B cell (primary cell): ENCODE measurements around the gene C2orf81. TPM values are rescaled to one million over a fixed set of nuclear protein-coding genes. Genes with fewer than 3 reads are reported as not detected.

ENCODE experiments used
- ATAC-seq: fragments of 200-7000 bp; cut with Tn5 transposase; one replicate; pipeline ENCODE4 v1.10.0; 2021; ENCODE audit warnings: low read depth, mild to moderate bottlenecking, moderate number of reproducible peaks, moderate library complexity
- CTCF ChIA-PET: fragments of 350-600 bp; sonication (Branson Sonifier 250); formaldehyde crosslinking; loops from one replicate; lab custom pipeline; 2021; ENCODE audit warnings: antibody characterized with exemption, inconsistent platforms; lab: Charles Lee
- POLR2A ChIA-PET: fragments of 350-600 bp; sonication (Branson Sonifier 250); formaldehyde crosslinking; loops from one replicate; lab custom pipeline; 2021; ENCODE audit warnings: antibody characterized with exemption; lab: Charles Lee
- DNase-seq: peaks from one replicate; pipeline ENCODE4 v3.0.0; 2013
- H2AFZ ChIP-seq: 2 replicates; pipeline ENCODE4 v1.6.1; 2012; ENCODE audit warnings: mild to moderate bottlenecking, low read depth, low read length; ENCODE audit not compliant: insufficient read depth, poor library complexity, severe bottlenecking
- H3K27ac ChIP-seq, 2 donors: 1 replicate in 1 of 2; 2 replicates in 1 of 2; pipeline ENCODE4 v1.5.1; 2012 to 2013; ENCODE audit warnings: low read length in 2 of 2, mild to moderate bottlenecking in 2 of 2, moderate library complexity in 1 of 2
- H3K27me3 ChIP-seq, 4 experiments: fragments of 200-600 bp in 1 of 4; sonication (generic) in 1 of 4; replicated peaks in 1 of 4; 1 replicate in 2 of 4; 2 replicates in 2 of 4; pipeline versions ENCODE4 v1.6.1 to v1.7.0; 2013 to 2016; ENCODE audit warnings: low read length in 3 of 4, mild to moderate bottlenecking in 2 of 4, mixed read lengths in 1 of 4, moderate library complexity in 1 of 4; ENCODE audit not compliant: insufficient read depth in 4 of 4, control insufficient read depth in 3 of 4; ENCODE audit errors: control extremely low read depth in 1 of 4
- H3K36me3 ChIP-seq, 2 experiments: replicated peaks in 1 of 2; 1 replicate in 1 of 2; 2 replicates in 1 of 2; pipeline versions ENCODE4 v1.6.1 to v1.7.1; 2013; ENCODE audit warnings: low read length in 1 of 2; ENCODE audit not compliant: insufficient read depth in 2 of 2, control insufficient read depth in 1 of 2; ENCODE audit errors: control extremely low read depth in 1 of 2, extremely low read depth in 1 of 2
- H3K4me1 ChIP-seq, 2 donors: fragments of 200-600 bp in 1 of 2; sonication (generic) in 1 of 2; 1 replicate in 1 of 2; 2 replicates in 1 of 2; pipeline versions ENCODE4 v1.5.1 to v1.6.1; 2013 to 2017; ENCODE audit warnings: low read length in 2 of 2; ENCODE audit not compliant: control insufficient read depth in 2 of 2, insufficient read depth in 2 of 2
- H3K4me2 ChIP-seq: replicated peaks from 2 replicates; pipeline ENCODE3; 2012; ENCODE audit warnings: mild to moderate bottlenecking, low read depth, low read length; ENCODE audit not compliant: poor library complexity, severe bottlenecking
- H3K4me3 ChIP-seq, 5 experiments: fragments of 200-600 bp in 1 of 5; sonication (generic) in 1 of 5; 1 replicate in 3 of 5; 2 replicates in 2 of 5; pipeline versions ENCODE4 v1.5.1 to v1.7.0; 2011 to 2016; ENCODE audit warnings: low read length in 4 of 5, mild to moderate bottlenecking in 4 of 5, low read depth in 2 of 5, control low read depth in 1 of 5, moderate library complexity in 1 of 5; ENCODE audit not compliant: insufficient read depth in 1 of 5; ENCODE audit errors: control extremely low read depth in 1 of 5, extremely low read depth in 1 of 5
- H3K79me2 ChIP-seq: fragments of 200-600 bp; sonication (generic); one replicate; pipeline ENCODE4 v1.6.0; 2016; ENCODE audit warnings: low read length; ENCODE audit not compliant: control insufficient read depth, insufficient read depth
- H3K9ac ChIP-seq: fragments of 200-600 bp; sonication (generic); 2 replicates; pipeline ENCODE4 v1.6.1; 2017; ENCODE audit warnings: mild to moderate bottlenecking, low read length, moderate library complexity
- H3K9me3 ChIP-seq, 3 donors: one replicate each; pipeline versions ENCODE4 v1.6.1 to v1.7.1; 2013; ENCODE audit warnings: low read length in 2 of 3; ENCODE audit not compliant: control insufficient read depth in 2 of 3, insufficient read depth in 1 of 3; ENCODE audit errors: control extremely low read depth in 1 of 3
- H4K20me1 ChIP-seq: 2 replicates; pipeline ENCODE4 v1.6.0; 2012; ENCODE audit warnings: mild to moderate bottlenecking, low read length; ENCODE audit not compliant: insufficient read depth, control insufficient read depth, poor library complexity, severe bottlenecking
- H3K27ac Mint-ChIP-seq: one replicate; pipeline ENCODE4 v1.8.0; 2021; ENCODE audit warnings: mixed read lengths
- H3K27me3 Mint-ChIP-seq: one replicate; pipeline ENCODE4 v1.8.0; 2021; ENCODE audit warnings: mixed read lengths
- H3K4me1 Mint-ChIP-seq: one replicate; pipeline ENCODE4 v1.8.0; 2021; ENCODE audit warnings: mixed read lengths
- H3K4me3 Mint-ChIP-seq: one replicate; pipeline ENCODE4 v1.8.0; 2021; ENCODE audit warnings: mixed read lengths
- H3K9me3 Mint-ChIP-seq: one replicate; pipeline ENCODE4 v1.8.0; 2022; ENCODE audit warnings: mixed read lengths; ENCODE audit not compliant: insufficient read depth
- EZH2 ChIP-seq: IDR thresholded peaks from 2 replicates; pipeline ENCODE4 v1.6.1; 2012; ENCODE audit warnings: borderline replicate concordance, low read depth, mild to moderate bottlenecking, moderate library complexity, low read length; ENCODE audit not compliant: insufficient read depth, poor library complexity, severe bottlenecking
- WGBS: methylation state at CpG from one replicate; pipeline ENCODE4 v1.1.5; 2013; ENCODE audit warnings: missing lambda C conversion rate; ENCODE audit not compliant: insufficient coverage; 5-methylcytosine and 5-hydroxymethylcytosine counted together
- intact Hi-C: fragments of 100-400 bp; cut with micrococcal nuclease; formaldehyde crosslinking; loops from one replicate; pipeline ENCODE4 v1.10.0; 2022
- polyA plus RNA-seq: library from polyadenylated mRNA; depleted of rRNA; stranded (reverse); fragments of >200 nt; gene quantifications from 2 replicates; pipeline ENCODE4 v1.2.3, GENCODE V29; 2012
- total RNA-seq, 2 donors: library from RNA; stranded (reverse); fragments of 120-200 nt in 1 of 2; gene quantifications; 1 replicate in 1 of 2; 2 replicates in 1 of 2; pipeline versions ENCODE4 v1.2.3 to v1.2.4, GENCODE V29; 2013 to 2022
- TF ChIP-seq, protein P1 (sequence below): fragments of 200-600 bp; IDR thresholded peaks from one replicate; pipeline ENCODE4 v1.8.0; 2022; ENCODE audit warnings: antibody characterized with exemption, mild to moderate bottlenecking

The C2orf81 gene
- total and polyA plus RNA-seq, 2 donors (not counting 1 experiment from before 2014, with no cell fraction given) = 5.4 to 8.6 TPM

DNA sequence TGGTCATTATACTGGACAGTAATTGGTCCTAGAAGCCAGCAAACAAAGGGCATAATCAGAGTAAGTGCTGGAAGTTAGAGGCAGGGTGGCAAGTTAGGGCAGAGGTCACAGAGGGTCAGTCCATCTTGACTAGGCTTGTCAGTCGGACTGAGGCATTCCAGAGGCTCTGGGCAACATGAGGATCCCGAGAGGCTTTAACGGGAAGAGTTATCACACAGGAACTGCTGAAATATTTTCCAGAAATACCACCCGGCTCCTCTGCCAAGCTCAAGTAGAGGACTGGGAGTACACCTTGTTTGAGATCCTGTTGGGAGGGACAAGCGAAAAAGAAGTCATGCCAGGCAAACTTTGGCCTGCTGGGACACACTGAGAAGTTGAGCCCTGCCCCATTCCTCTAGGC, 13.7 kb downstream of the C2orf81 start:
- POLR2A ChIA-PET = no interaction called here
- no peak overlapping the region for H3K27ac ChIP-seq
- Mint-ChIP-seq H3K9me3 (no peaks in the 10 kb centered on the region), H3K4me1 (peaks cover 7% of the 10 kb centered on the region), H3K27me3 (peaks cover 6% of the 10 kb centered on the region), H3K27ac (no peak overlapping the region), H3K4me3 (no peak overlapping the region)
- H3K27me3 ChIP-seq = peaks cover 0 to 2% (median 0%) of the 10 kb centered on the region in 4 experiments
- no peak overlapping the region for H3K4me3 ChIP-seq
- no peaks in the 10 kb centered on the region for H3K9me3 ChIP-seq
- no peaks in the 10 kb centered on the region for H4K20me1 ChIP-seq
- no peak overlapping the region for H3K4me2 ChIP-seq
- ATAC-seq = no peak
- no peak for DNase-seq
- no peaks in the 10 kb centered on the region for H3K79me2 ChIP-seq
- intact Hi-C loops = no loop called here
- no peak overlapping the region for H3K9ac ChIP-seq
- TF ChIP-seq, protein P1, sequence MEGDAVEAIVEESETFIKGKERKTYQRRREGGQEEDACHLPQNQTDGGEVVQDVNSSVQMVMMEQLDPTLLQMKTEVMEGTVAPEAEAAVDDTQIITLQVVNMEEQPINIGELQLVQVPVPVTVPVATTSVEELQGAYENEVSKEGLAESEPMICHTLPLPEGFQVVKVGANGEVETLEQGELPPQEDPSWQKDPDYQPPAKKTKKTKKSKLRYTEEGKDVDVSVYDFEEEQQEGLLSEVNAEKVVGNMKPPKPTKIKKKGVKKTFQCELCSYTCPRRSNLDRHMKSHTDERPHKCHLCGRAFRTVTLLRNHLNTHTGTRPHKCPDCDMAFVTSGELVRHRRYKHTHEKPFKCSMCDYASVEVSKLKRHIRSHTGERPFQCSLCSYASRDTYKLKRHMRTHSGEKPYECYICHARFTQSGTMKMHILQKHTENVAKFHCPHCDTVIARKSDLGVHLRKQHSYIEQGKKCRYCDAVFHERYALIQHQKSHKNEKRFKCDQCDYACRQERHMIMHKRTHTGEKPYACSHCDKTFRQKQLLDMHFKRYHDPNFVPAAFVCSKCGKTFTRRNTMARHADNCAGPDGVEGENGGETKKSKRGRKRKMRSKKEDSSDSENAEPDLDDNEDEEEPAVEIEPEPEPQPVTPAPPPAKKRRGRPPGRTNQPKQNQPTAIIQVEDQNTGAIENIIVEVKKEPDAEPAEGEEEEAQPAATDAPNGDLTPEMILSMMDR = no peak
- no peak for TF ChIP-seq EZH2
- 92% methylated on average over 5 of the region's 5 CpGs for WGBS
- H3K4me1 ChIP-seq = peaks cover 4 to 7% of the 10 kb centered on the region in 2 donors
- no peak overlapping the region for H2AFZ ChIP-seq
- H3K36me3 ChIP-seq = no peaks in the 10 kb centered on the region
- CTCF ChIA-PET = interaction anchor here (0.6 kb wide), 1 partner anchor 76 kb away, joined by 3 read pairs; no protein-coding TSS in a partner anchor

- Histone ChIP-seq H2AFZ (no peak overlapping the region), H4K20me1 (no peaks in the 10 kb centered on the region), H3K4me2 (no peak overlapping the region), H3K4me3 (no peak overlapping the region), H3K79me2 (no peaks in the 10 kb centered on the region), H3K9me3 (no peaks in the 10 kb centered on the region), H3K36me3 (no peaks in the 10 kb centered on the region), H3K4me1 (peaks cover 4 to 7% of the 10 kb centered on the region in 2 donors), H3K27ac (no peak overlapping the region), H3K27me3 (peaks cover 0 to 2% (median 0%) of the 10 kb centered on the region in 4 experiments), H3K9ac (no peak overlapping the region)
- no peaks in the 10 kb centered on the region for H3K9me3 Mint-ChIP-seq
- ChIA-PET CTCF (interaction anchor here (0.6 to 1.3 kb wide), 3 partner anchors 34 to 116 kb away, joined by 4 to 7 read pairs (median 5); partner anchors contain the start of genes CCDC142 and TTC31), POLR2A (no interaction called here)
- no peak overlapping the region for H3K27ac Mint-ChIP-seq
- peaks cover 6% of the 10 kb centered on the region for H3K27me3 Mint-ChIP-seq
- DNase-seq (peak; percentile 38), ATAC-seq (peak; percentile 51)
- intact Hi-C loops = no loop called here
- TF ChIP-seq, protein P1 = no peak
- TF ChIP-seq EZH2 = no peak
- peaks cover 7% of the 10 kb centered on the region for H3K4me1 Mint-ChIP-seq
- no peak overlapping the region for H3K4me3 Mint-ChIP-seq
Measured at GRCh38 chr2:74406035-74406434, 15.4 kb downstream of the C2orf81 start.
